Endodermal cell (in vitro differentiated cells): Measurements from ENCODE around the gene GGA1. TPM values are rescaled to one million over a fixed set of nuclear protein-coding genes. Genes with fewer than 3 reads are reported as not detected.
A peak's percentile ranks its signal among the peaks of the same experiment; 100 is the strongest.

Source experiments
- DNase-seq: peaks from one replicate; pipeline ENCODE4 v3.0.0-alpha.2; 2017
- H3K27ac ChIP-seq: 2 replicates; pipeline ENCODE4 v1.5.1; 2013; ENCODE audit warnings: mild to moderate bottlenecking, low read depth, low read length, moderate library complexity
- H3K27me3 ChIP-seq: 2 replicates; pipeline ENCODE4 v1.6.1; 2013; ENCODE audit warnings: mild to moderate bottlenecking, low read length, moderate library complexity; ENCODE audit not compliant: insufficient read depth, control insufficient read depth, poor library complexity, severe bottlenecking
- H3K36me3 ChIP-seq: 2 replicates; pipeline ENCODE4 v1.7.0; 2013; ENCODE audit warnings: mild to moderate bottlenecking, low read length, moderate library complexity; ENCODE audit not compliant: control insufficient read depth, insufficient read depth
- H3K4me1 ChIP-seq: one replicate; pipeline ENCODE4 v1.7.0; 2013; ENCODE audit warnings: low read length; ENCODE audit not compliant: control insufficient read depth, insufficient read depth
- H3K4me3 ChIP-seq: 2 replicates; pipeline ENCODE4 v1.5.1; 2013; ENCODE audit warnings: mild to moderate bottlenecking, low read length, moderate library complexity
- H3K9ac ChIP-seq: 2 replicates; pipeline ENCODE4 v1.6.1; 2013; ENCODE audit warnings: mild to moderate bottlenecking, low read length, moderate library complexity; ENCODE audit not compliant: poor library complexity, severe bottlenecking; ENCODE audit errors: extremely low read depth
- H3K9me3 ChIP-seq: 2 replicates; pipeline ENCODE4 v1.6.1; 2013; ENCODE audit warnings: mild to moderate bottlenecking, low read length, moderate library complexity; ENCODE audit not compliant: control insufficient read depth
- H3K27ac Mint-ChIP-seq: 2 replicates; pipeline ENCODE4 v1.8.0; 2020; ENCODE audit warnings: mixed read lengths
- H3K27me3 Mint-ChIP-seq: 2 replicates; pipeline ENCODE4 v1.8.0; 2021; ENCODE audit warnings: mild to moderate bottlenecking, mixed read lengths; ENCODE audit not compliant: insufficient read depth
- H3K36me3 Mint-ChIP-seq: 2 replicates; pipeline ENCODE4 v1.8.0; 2020; ENCODE audit warnings: low read depth, mixed read lengths
- H3K4me1 Mint-ChIP-seq: 2 replicates; pipeline ENCODE4 v1.8.0; 2020; ENCODE audit warnings: mixed read lengths
- H3K4me3 Mint-ChIP-seq: 2 replicates; pipeline ENCODE4 v1.8.0; 2020; ENCODE audit warnings: mild to moderate bottlenecking, moderate library complexity, mixed read lengths
- H3K9me3 Mint-ChIP-seq: 2 replicates; pipeline ENCODE4 v1.8.0; 2020; ENCODE audit warnings: mild to moderate bottlenecking, mixed read lengths
- CTCF ChIP-seq: fragments of 200-600 bp; sonication (generic); conservative IDR thresholded peaks from 2 replicates; pipeline ENCODE4 v1.5.0; 2021; ENCODE audit warnings: antibody characterized with exemption, mild to moderate bottlenecking
- WGBS, 2 experiments: methylation state at CpG; one replicate each; pipeline versions ENCODE4 v1.1.5 to v1.1.7; 2013; ENCODE audit warnings: missing lambda C conversion rate in 2 of 2, mixed read lengths in 1 of 2; ENCODE audit not compliant: insufficient coverage in 1 of 2, insufficient read length in 1 of 2; 5-methylcytosine and 5-hydroxymethylcytosine counted together
- total RNA-seq, 2 donors: library from RNA; stranded (reverse); fragmentation: NEBNext Ultra II Directional in 1 of 2; extraction: Animal tissue kit (Norgen Biotek cat#: 25700) in 1 of 2; gene quantifications; 2 replicates in 1 of 2; 3 replicates in 1 of 2; pipeline ENCODE4 v1.2.1, GENCODE V29; 2021

Gene GGA1
- total RNA-seq, 2 donors from 2014 or later, result 87.5 TPM

GRCh38 chr22:37626144-37626543, 17.5 kb downstream of the GGA1 start:
- H3K4me1 Mint-ChIP-seq, result peaks cover 2% of the 10 kb centered on the region
- Histone ChIP-seq H3K9me3 (no peaks in the 10 kb centered on the region), H3K27me3 (no peaks in the 10 kb centered on the region), H3K36me3 (peaks cover 29% of the 10 kb centered on the region), H3K4me3 (no peak overlapping the region), H3K4me1 (no peaks in the 10 kb centered on the region), H3K27ac (no peak overlapping the region), H3K9ac (no peak overlapping the region)
- peaks cover 12% of the 10 kb centered on the region for H3K36me3 Mint-ChIP-seq
- TF ChIP-seq CTCF, result no peak
- DNase-seq, result no peak
- H3K27ac Mint-ChIP-seq, result no peak overlapping the region
- 87 to 95% methylated on average over 9 to 11 of the region's 11 CpGs for WGBS, 2 experiments
- no peaks in the 10 kb centered on the region for H3K9me3 Mint-ChIP-seq
- no peaks in the 10 kb centered on the region for H3K27me3 Mint-ChIP-seq
- no peak overlapping the region for H3K4me3 Mint-ChIP-seq

DNA sequence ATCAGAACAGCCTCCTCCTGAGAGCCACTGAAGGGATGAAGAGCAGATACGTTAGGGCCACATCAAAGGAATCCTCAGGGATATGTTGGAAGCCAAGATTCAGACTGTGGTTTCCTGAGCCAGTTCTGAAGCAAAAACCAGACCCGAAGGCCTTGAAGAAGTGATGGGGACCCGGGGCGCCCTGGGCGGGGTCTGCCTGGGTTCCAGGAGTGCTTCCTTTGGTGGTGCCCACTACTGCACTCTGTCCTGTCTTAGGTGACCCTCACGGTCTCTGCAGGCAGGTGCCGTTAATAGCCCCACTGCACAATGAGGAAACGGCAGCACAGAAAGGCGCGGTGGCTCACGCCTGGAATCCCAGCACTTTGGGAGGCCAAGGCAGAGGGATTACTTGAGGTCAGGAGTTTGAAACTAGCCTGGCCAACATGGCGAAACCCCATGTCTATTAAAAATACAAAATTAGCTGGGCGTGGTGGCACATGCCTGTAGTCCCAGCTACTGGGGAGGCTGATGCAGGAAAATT, 18.0 kb downstream of the GGA1 start:
- no peak for DNase-seq
- Mint-ChIP-seq H3K4me1 (peaks cover 2% of the 10 kb centered on the region), H3K27ac (peak overlapping the region; percentile 52), H3K4me3 (no peak overlapping the region), H3K27me3 (no peaks in the 10 kb centered on the region), H3K9me3 (no peaks in the 10 kb centered on the region), H3K36me3 (peaks cover 12% of the 10 kb centered on the region)
- Histone ChIP-seq H3K27me3 (no peaks in the 10 kb centered on the region), H3K27ac (no peak overlapping the region), H3K4me3 (no peak overlapping the region), H3K36me3 (peaks cover 29% of the 10 kb centered on the region), H3K9me3 (no peaks in the 10 kb centered on the region), H3K4me1 (no peaks in the 10 kb centered on the region), H3K9ac (no peak overlapping the region)
- 90 to 92% methylated on average over 13 of the region's 13 CpGs for WGBS, 2 experiments
- TF ChIP-seq CTCF, result no peak

GRCh38 chr22:37627121-37627520, 18.5 kb downstream of the GGA1 start:
- Mint-ChIP-seq H3K27me3 (no peaks in the 10 kb centered on the region), H3K9me3 (no peaks in the 10 kb centered on the region), H3K36me3 (peaks cover 12% of the 10 kb centered on the region), H3K4me1 (peaks cover 2% of the 10 kb centered on the region), H3K27ac (peak overlapping the region; percentile 52), H3K4me3 (no peak overlapping the region)
- H3K9me3 ChIP-seq, result no peaks in the 10 kb centered on the region
- H3K27ac ChIP-seq, result no peak overlapping the region
- no peaks in the 10 kb centered on the region for H3K27me3 ChIP-seq
- no peak for DNase-seq
- WGBS, 2 experiments, result 87 to 91% methylated on average over 5 to 7 of the region's 7 CpGs
- H3K9ac ChIP-seq, result no peak overlapping the region
- TF ChIP-seq CTCF, result no peak
- no peaks in the 10 kb centered on the region for H3K4me1 ChIP-seq
- H3K36me3 ChIP-seq, result peaks cover 30% of the 10 kb centered on the region
- H3K4me3 ChIP-seq, result no peak overlapping the region
